Measurements from ENCODE around the gene ZNF554. TPM values are rescaled to one million over a fixed set of nuclear protein-coding genes. Genes with fewer than 3 reads are reported as not detected.
"Not testable (repeated sequence)": the region's sequence is repeated elsewhere in the genome, so short reads cannot be mapped to it uniquely, and the experiment has no call there.

Gene ZNF554
- total and polyA plus RNA-seq, 2 experiments from 2014 or later: 4.0 to 5.5 TPM

DNA sequence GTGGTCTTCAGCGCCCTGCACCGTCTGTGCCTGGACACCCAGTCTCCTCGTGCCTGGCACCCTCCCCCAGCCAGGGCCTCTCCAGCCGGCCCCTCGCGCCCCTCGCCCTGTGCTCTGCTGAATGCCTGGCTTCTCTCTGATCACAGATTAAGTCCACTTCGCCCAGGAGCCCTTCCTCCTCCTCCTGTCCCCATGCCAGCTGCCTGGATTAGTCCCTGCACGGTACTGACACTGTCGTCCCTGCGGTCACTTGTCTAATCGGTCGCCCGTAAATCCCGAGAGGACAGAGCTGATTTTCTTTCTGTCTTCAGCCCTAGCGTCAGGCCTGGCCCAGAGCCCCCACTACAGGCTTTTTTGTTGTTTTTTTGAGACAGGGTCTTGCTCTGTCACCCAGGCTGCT lies 27.8 kb upstream of the ZNF554 start:
- no peak for DNase-seq (ENCODE audit: low spot score)
- Histone ChIP-seq H3K79me2 (peaks cover 24% of the 10 kb centered on the region), H3K27me3 (no peaks in the 10 kb centered on the region), H3K4me1 (ENCODE audit: insufficient read depth) (no peaks in the 10 kb centered on the region), H3K9me3 (ENCODE audit: low read depth) (no peaks in the 10 kb centered on the region), H3K9me2 (replicated peaks; ENCODE audit: insufficient read depth) (no peaks in the 10 kb centered on the region), H2AFZ (no peak overlapping the region), H3K27ac (no peak overlapping the region), H3K4me3 (no peak overlapping the region), H3K4me2 (no peak overlapping the region), H4K20me1 (ENCODE audit: insufficient read depth, poor library complexity, severe bottlenecking) (no peaks in the 10 kb centered on the region), H3K36me3 (replicated peaks; ENCODE audit: insufficient read depth, low read depth) (no peaks in the 10 kb centered on the region)
- TF ChIP-seq EZH2 (IDR thresholded peaks at IDR 0.05; ENCODE audit: borderline replicate concordance) (no peak), EZH2phosphoT487 (IDR thresholded peaks at IDR 0.05; ENCODE audit: low read depth, severe bottlenecking, unreplicated experiment) (no peak)
- TF ChIP-seq, protein P1, sequence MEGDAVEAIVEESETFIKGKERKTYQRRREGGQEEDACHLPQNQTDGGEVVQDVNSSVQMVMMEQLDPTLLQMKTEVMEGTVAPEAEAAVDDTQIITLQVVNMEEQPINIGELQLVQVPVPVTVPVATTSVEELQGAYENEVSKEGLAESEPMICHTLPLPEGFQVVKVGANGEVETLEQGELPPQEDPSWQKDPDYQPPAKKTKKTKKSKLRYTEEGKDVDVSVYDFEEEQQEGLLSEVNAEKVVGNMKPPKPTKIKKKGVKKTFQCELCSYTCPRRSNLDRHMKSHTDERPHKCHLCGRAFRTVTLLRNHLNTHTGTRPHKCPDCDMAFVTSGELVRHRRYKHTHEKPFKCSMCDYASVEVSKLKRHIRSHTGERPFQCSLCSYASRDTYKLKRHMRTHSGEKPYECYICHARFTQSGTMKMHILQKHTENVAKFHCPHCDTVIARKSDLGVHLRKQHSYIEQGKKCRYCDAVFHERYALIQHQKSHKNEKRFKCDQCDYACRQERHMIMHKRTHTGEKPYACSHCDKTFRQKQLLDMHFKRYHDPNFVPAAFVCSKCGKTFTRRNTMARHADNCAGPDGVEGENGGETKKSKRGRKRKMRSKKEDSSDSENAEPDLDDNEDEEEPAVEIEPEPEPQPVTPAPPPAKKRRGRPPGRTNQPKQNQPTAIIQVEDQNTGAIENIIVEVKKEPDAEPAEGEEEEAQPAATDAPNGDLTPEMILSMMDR (IDR thresholded peaks at IDR 0.05; ENCODE audit: poor library complexity): no peak
- WGBS (ENCODE audit: low lambda C conversion rate, missing lambda C conversion rate): 90% methylated on average over 16 of the region's 16 CpGs

DNA sequence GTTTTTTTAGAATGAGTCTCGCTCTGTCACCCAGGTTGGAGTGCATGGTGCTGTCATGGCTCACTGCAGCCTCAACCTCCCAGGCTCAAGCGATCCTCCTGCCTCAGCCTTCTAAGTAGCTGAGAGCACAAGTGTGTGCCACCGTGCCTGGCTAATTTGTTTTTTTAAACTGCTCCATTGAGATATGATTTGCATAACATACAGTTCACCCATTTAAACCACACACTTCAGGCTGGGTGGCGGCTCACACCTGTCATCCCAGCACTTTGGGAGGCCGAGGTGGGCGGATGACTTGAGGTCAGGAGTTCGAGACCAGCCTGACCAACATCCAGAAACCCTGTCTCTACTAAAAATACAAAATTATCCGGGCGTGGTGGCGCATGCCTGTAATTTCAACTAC lies 27.0 kb upstream of the ZNF554 start:
- not testable (repeated sequence) for H3K9me3 ChIP-seq (ENCODE audit: low read depth); DNase-seq (ENCODE audit: low spot score); H3K4me2 ChIP-seq; H2AFZ ChIP-seq; H3K27ac ChIP-seq; H3K27me3 ChIP-seq; H3K36me3 ChIP-seq (replicated peaks; ENCODE audit: insufficient read depth, low read depth); H4K20me1 ChIP-seq (ENCODE audit: insufficient read depth, poor library complexity, severe bottlenecking); H3K4me3 ChIP-seq; H3K4me1 ChIP-seq (ENCODE audit: insufficient read depth); H3K9me2 ChIP-seq (replicated peaks; ENCODE audit: insufficient read depth)
- 98% methylated on average over 10 of the region's 10 CpGs for WGBS (ENCODE audit: low lambda C conversion rate, missing lambda C conversion rate)
- peaks cover 16% of the 10 kb centered on the region for H3K79me2 ChIP-seq

DNA sequence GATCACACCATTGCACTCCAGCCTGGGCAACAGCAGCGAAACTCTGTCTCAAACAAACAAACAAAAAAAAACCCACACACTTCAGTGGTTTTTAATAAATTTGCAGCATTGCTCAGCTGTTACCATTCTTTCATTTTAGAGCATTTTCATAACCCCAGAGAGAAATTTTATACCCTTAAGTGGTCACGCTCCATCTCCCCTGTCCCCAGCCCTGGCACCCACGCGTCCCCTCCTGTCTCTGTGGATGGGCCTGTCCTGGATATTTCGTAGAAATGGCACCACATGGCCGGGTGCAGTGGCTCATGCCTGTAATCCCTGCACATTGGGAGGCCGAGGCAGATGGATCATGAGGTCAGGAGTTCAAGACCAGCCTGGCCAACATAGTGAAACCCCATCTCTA lies 26.5 kb upstream of the ZNF554 start:
- H3K27me3 ChIP-seq: no peaks in the 10 kb centered on the region
- H3K27ac ChIP-seq: no peak overlapping the region
- no peak for DNase-seq (ENCODE audit: low spot score)
- H2AFZ ChIP-seq: no peak overlapping the region
- no peak for TF ChIP-seq EZH2 (IDR thresholded peaks at IDR 0.05; ENCODE audit: borderline replicate concordance)
- H3K4me3 ChIP-seq: no peak overlapping the region
- H4K20me1 ChIP-seq (ENCODE audit: insufficient read depth, poor library complexity, severe bottlenecking): no peaks in the 10 kb centered on the region
- no peaks in the 10 kb centered on the region for H3K9me2 ChIP-seq (replicated peaks; ENCODE audit: insufficient read depth)
- H3K79me2 ChIP-seq: peaks cover 12% of the 10 kb centered on the region
- H3K4me2 ChIP-seq: no peak overlapping the region
- H3K4me1 ChIP-seq (ENCODE audit: insufficient read depth): no peaks in the 10 kb centered on the region
- over 99% methylated on average over 7 of the region's 7 CpGs for WGBS (ENCODE audit: low lambda C conversion rate, missing lambda C conversion rate)
- H3K36me3 ChIP-seq (replicated peaks; ENCODE audit: insufficient read depth, low read depth): no peaks in the 10 kb centered on the region
- no peaks in the 10 kb centered on the region for H3K9me3 ChIP-seq (ENCODE audit: low read depth)

DNA sequence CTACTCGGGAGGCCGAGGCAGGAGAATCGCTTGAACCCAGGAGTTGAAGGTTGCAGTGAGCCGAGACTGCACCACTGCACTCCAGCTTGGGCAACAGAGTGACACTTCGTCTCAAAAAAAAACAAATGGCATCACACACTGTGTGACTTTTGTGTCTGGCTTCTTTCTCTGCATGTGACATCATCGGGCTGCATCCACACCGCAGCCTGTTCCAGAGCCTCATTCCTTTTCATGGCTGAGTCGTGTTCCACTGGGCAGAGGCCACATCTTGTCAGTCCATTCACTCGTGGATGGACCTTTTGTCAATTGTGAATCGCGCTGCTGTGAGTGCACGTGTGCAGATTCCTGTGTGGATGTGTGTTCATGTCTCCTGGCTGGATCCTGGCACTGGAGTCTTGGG lies 26.1 kb upstream of the ZNF554 start:
- no peaks in the 10 kb centered on the region for H3K4me1 ChIP-seq (ENCODE audit: insufficient read depth)
- H3K9me3 ChIP-seq (ENCODE audit: low read depth): no peaks in the 10 kb centered on the region

More for the DNA sequence above, 26.1 kb upstream of the ZNF554 start:
- Histone ChIP-seq H3K4me3 (no peak overlapping the region), H4K20me1 (ENCODE audit: insufficient read depth, poor library complexity, severe bottlenecking) (no peaks in the 10 kb centered on the region), H3K9me2 (replicated peaks; ENCODE audit: insufficient read depth) (no peaks in the 10 kb centered on the region), H3K36me3 (replicated peaks; ENCODE audit: insufficient read depth, low read depth) (no peaks in the 10 kb centered on the region), H3K27ac (no peak overlapping the region), H3K79me2 (peaks cover 7% of the 10 kb centered on the region), H3K4me2 (no peak overlapping the region), H3K27me3 (no peaks in the 10 kb centered on the region), H2AFZ (no peak overlapping the region)
- WGBS (ENCODE audit: low lambda C conversion rate, missing lambda C conversion rate): 96% methylated on average over 12 of the region's 12 CpGs
- TF ChIP-seq EZH2 (IDR thresholded peaks at IDR 0.05; ENCODE audit: borderline replicate concordance) (no peak), EZH2phosphoT487 (IDR thresholded peaks at IDR 0.05; ENCODE audit: low read depth, severe bottlenecking, unreplicated experiment) (no peak)
- TF ChIP-seq, protein P1 (IDR thresholded peaks at IDR 0.05; ENCODE audit: poor library complexity): no peak
- DNase-seq (ENCODE audit: low spot score): no peak

All from hepatocyte (in vitro differentiated cells).